ENCODE measurements around the gene WNT5B. TPM values are rescaled to one million over a fixed set of nuclear protein-coding genes. Genes with fewer than 3 reads are reported as not detected.

WNT5B gene
- total and polyA plus RNA-seq, 2 of the 4 experiments (the other 2 are of a cell fraction), result 83.7 to 102 TPM

GRCh38 chr12:1611803-1612572, 17.0 kb upstream of the WNT5B start:
- peak overlapping the region; percentile 43 for H3K18ac ChIP-seq (ENCODE audit: low read depth, low read length)
- H2AK5ac ChIP-seq (ENCODE audit: low read depth, low read length), result peak overlapping the region; percentile 86; the same call in 1 of the 2 replicates
- H3K27ac ChIP-seq (ENCODE audit: insufficient read depth, low read length), result peak overlapping the region; percentile 61; the same call in 1 of the 2 replicates
- peaks cover 29% of the 10 kb centered on the region for H3K9me1 ChIP-seq (ENCODE audit: insufficient read depth, low read length)
- peak overlapping the region; percentile 7; the same call in 1 of the 2 replicates for H3K9ac ChIP-seq (ENCODE audit: low read depth, low read length)
- peak overlapping the region in 1 of 2 experiments; percentile 56; a peak in 1 of 4 replicates for H4K8ac ChIP-seq (ENCODE audit: low read depth in 2 of 2, low read length in 2 of 2)
- no TSS peak for BruUV-seq (replicated peaks)
- WGBS, 2 experiments (ENCODE audit: extremely low coverage in 2 of 2, insufficient read length in 1 of 2), result 90% methylated on average over 2 of the region's 13 CpGs; no CpG with 5 or more reads in 1 of the 2 experiments
- H3K4me3 ChIP-seq (ENCODE audit: insufficient read depth, low read depth, low read length), result peak overlapping the region; percentile 8; the same call in 1 of the 2 replicates
- peak overlapping the region; percentile 5; the same call in 1 of the 2 replicates for H4K5ac ChIP-seq (ENCODE audit: low read depth, low read length)
- H3K4me2 ChIP-seq (ENCODE audit: low read depth, low read length), result peak overlapping the region; percentile 75
- H3K56ac ChIP-seq (ENCODE audit: extremely low read depth, insufficient read depth, low read length), result peak overlapping the region; percentile 59; the same call in 1 of the 2 replicates
- H2BK120ac ChIP-seq (ENCODE audit: low read depth, low read length), result peak overlapping the region; percentile 42
- H3K4ac ChIP-seq (ENCODE audit: low read depth, low read length), result peak overlapping the region; percentile 61
- H2AK9ac ChIP-seq (replicated peaks; ENCODE audit: low read depth, low read length, poor library complexity), result peak overlapping the region; percentile 12
- H3K14ac ChIP-seq (replicated peaks; ENCODE audit: low read depth, low read length), result peak overlapping the region; percentile 47
- no peaks in the 10 kb centered on the region for H3K9me3 ChIP-seq (ENCODE audit: control insufficient read depth, insufficient read depth, low read length)
- peaks cover 34 to 92% of the 10 kb centered on the region in 2 experiments for H3K79me1 ChIP-seq (ENCODE audit: low read depth in 1 of 2, low read length in 2 of 2)
- H2BK15ac ChIP-seq (ENCODE audit: low read depth, low read length), result peak overlapping the region; percentile 42; the same call in 1 of the 3 replicates
- CTCF ChIA-PET, result interaction anchor here (0.6 kb wide), 1 partner anchor 907 kb away, joined by 3 read pairs; no protein-coding TSS in a partner anchor
- peak overlapping the region; percentile 14; the same call in 1 of the 2 replicates for H4K91ac ChIP-seq (ENCODE audit: insufficient read depth, low read depth, low read length)
- ATAC-seq (ENCODE audit: low read depth), result peak; percentile 81
- no peaks in the 10 kb centered on the region for H3K27me3 ChIP-seq (ENCODE audit: control insufficient read depth, insufficient read depth, low read length)
- H3K4me1 ChIP-seq (ENCODE audit: control insufficient read depth, insufficient read depth, low read length), result peaks cover 11% of the 10 kb centered on the region
- in situ Hi-C loops (cut with MboI; ENCODE audit: low sequenced_read_pairs) (no loop called here), dilution Hi-C loops (cut with HindIII; ENCODE audit: low sequenced_read_pairs, unreplicated experiment) (no loop called here), intact Hi-C loops (cut with micrococcal nuclease) (no loop called here)
- H4K20me1 ChIP-seq (ENCODE audit: insufficient read depth, low read length), result peaks cover 44% of the 10 kb centered on the region; the same call in 1 of the 2 replicates
- H2BK5ac ChIP-seq (ENCODE audit: low read depth, low read length, poor library complexity, severe bottlenecking), result peak overlapping the region; percentile 78
- no peaks in the 10 kb centered on the region; the same call in 1 of the 2 replicates for H3K36me3 ChIP-seq (ENCODE audit: control insufficient read depth, insufficient read depth, low read length)
- TF ChIP-seq RAD21 (IDR thresholded peaks at IDR 0.05; ENCODE audit: low read length) (no peak), POLR2A (IDR thresholded peaks at IDR 0.05; ENCODE audit: low read depth, low read length) (no peak), USF2 (IDR thresholded peaks at IDR 0.05; ENCODE audit: low read depth, low read length) (no peak), MXI1 (IDR thresholded peaks at IDR 0.05; ENCODE audit: borderline replicate concordance, low read depth, low read length) (peak; percentile 69), CEBPB (IDR thresholded peaks at IDR 0.05; ENCODE audit: low read depth, low read length) (peak; percentile 95)
- POLR2A ChIA-PET (ENCODE audit: unreplicated experiment), result no interaction called here
- H2BK20ac ChIP-seq (ENCODE audit: low read depth, low read length), result peak overlapping the region; percentile 47; the same call in 1 of the 2 replicates
- peak; percentile 95 for DNase-seq
- peak overlapping the region; percentile 26; the same call in 1 of the 2 replicates for H3K23ac ChIP-seq (ENCODE audit: low read depth, low read length)
- H2AFZ ChIP-seq (replicated peaks; ENCODE audit: low read length, poor library complexity), result no peak overlapping the region
